Brain microvascular endothelial cell (primary cell): Measurements from ENCODE around the gene SYT12.

ENCODE experiments used
- DNase-seq: peaks from one replicate; pipeline ENCODE4 v3.0.0-alpha.2; 2020
- H3K27ac ChIP-seq: fragments of 250-450 bp; sonication (Bioruptor Pico); 2 replicates; pipeline ENCODE4 v1.5.1; 2020; ENCODE audit warnings: mild to moderate bottlenecking, moderate library complexity
- H3K27me3 ChIP-seq: fragments of 250-450 bp; sonication (Bioruptor Pico); replicated peaks from 2 replicates; pipeline ENCODE4 v1.5.1; 2020; ENCODE audit warnings: mild to moderate bottlenecking
- H3K36me3 ChIP-seq: fragments of 250-450 bp; sonication (Bioruptor Pico); replicated peaks from 2 replicates; pipeline ENCODE4 v1.5.1; 2020; ENCODE audit warnings: mild to moderate bottlenecking
- H3K4me3 ChIP-seq: 2 replicates; pipeline ENCODE4 v1.5.1; 2011; ENCODE audit warnings: low read depth, mild to moderate bottlenecking, control low read depth, low read length, moderate library complexity
- in situ Hi-C: cut with HindIII; loops from 2 replicates; pipeline ENCODE4 v1.10.0; 2017; ENCODE audit warnings: low sequenced_read_pairs, low pct_ligation_motif_present
- TF ChIP-seq, protein P1 (sequence below): IDR thresholded peaks from 2 replicates; pipeline ENCODE4 v1.5.1; 2011; ENCODE audit warnings: low read depth, mild to moderate bottlenecking, moderate library complexity, low read length, control low read depth, inconsistent platforms; ENCODE audit errors: missing control alignments

Gene SYT12

GRCh38 chr11:67079065-67079705 lies 56.3 kb downstream of the SYT12 start:
- Histone ChIP-seq H3K27ac (no peak overlapping the region), H3K4me3 (no peak overlapping the region), H3K36me3 (no peaks in the 10 kb centered on the region), H3K27me3 (no peaks in the 10 kb centered on the region)
- in situ Hi-C loops, result no loop called here
- TF ChIP-seq, protein P1, sequence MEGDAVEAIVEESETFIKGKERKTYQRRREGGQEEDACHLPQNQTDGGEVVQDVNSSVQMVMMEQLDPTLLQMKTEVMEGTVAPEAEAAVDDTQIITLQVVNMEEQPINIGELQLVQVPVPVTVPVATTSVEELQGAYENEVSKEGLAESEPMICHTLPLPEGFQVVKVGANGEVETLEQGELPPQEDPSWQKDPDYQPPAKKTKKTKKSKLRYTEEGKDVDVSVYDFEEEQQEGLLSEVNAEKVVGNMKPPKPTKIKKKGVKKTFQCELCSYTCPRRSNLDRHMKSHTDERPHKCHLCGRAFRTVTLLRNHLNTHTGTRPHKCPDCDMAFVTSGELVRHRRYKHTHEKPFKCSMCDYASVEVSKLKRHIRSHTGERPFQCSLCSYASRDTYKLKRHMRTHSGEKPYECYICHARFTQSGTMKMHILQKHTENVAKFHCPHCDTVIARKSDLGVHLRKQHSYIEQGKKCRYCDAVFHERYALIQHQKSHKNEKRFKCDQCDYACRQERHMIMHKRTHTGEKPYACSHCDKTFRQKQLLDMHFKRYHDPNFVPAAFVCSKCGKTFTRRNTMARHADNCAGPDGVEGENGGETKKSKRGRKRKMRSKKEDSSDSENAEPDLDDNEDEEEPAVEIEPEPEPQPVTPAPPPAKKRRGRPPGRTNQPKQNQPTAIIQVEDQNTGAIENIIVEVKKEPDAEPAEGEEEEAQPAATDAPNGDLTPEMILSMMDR, result no peak
- DNase-seq, result no peak

DNA sequence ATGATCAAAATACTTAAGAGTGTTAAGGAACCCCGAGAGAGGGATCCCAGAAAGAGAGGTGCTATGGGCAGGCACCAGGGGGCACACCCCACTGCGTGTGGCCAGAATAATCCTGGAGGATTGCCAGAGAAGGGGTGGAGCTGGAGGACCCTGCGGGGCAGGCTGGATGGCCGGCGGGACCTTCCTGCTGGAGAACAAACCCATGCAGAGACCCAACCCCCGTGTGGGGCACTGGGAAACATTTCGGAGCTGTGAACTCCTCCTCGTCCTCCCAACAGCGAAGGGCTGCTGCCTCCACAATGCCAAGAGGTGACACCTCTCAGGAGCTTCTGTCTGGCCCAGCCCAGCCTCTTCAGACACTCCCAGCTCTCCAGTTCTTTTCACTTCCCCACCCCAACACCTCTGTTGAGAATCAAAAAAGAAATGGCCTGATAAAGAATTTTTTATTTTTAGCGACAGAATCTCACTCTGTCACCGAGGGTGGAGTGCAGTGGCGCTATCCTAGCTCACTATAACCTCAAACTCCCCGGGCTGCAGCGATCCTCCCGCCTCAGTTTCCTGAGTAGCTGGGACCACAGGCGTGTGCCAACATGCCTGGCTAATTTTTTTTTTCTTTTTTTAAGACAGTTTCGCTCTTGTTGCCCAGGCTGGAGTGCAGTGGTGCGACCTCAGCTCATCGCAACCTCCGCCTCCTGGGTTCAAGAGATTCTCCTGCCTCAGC lies 59.3 kb downstream of the SYT12 start:
- no peak overlapping the region for H3K27ac ChIP-seq
- H3K4me3 ChIP-seq, result no peak overlapping the region

GRCh38 chr11:67083786-67084366 lies 60.9 kb downstream of the SYT12 start:
- TF ChIP-seq, protein P1, result no peak
- in situ Hi-C loops, result no loop called here
- no peaks in the 10 kb centered on the region for H3K36me3 ChIP-seq
- H3K4me3 ChIP-seq, result no peak overlapping the region
- H3K27ac ChIP-seq, result no peak overlapping the region
- no peaks in the 10 kb centered on the region for H3K27me3 ChIP-seq
- DNase-seq, result no peak

More for the DNA sequence above, 59.3 kb downstream of the SYT12 start:
- no peak for DNase-seq
- in situ Hi-C loops, result no loop called here
- Histone ChIP-seq H3K36me3 (no peaks in the 10 kb centered on the region), H3K27me3 (no peaks in the 10 kb centered on the region)
- TF ChIP-seq, protein P1, result peak; percentile 24

DNA sequence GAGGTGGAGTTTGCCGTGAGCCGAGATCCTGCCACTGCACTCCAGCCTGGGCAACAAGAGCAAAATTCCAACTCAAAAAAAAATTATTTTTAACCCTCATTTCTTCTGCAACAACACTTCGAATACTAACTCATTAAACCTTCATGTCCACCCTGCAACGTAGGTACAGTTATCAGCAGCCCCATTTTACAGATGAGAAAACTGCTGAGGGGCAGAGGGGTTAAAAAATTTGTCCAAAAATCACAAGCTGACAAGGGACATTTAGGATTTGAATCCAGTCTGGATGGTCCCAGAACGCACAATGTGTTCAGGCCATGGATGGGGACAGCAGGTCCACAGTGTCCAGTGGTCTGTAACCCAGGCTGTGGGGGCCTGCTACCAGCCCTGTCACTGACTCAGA lies 62.7 kb downstream of the SYT12 start:
- Histone ChIP-seq H3K27ac (no peak overlapping the region), H3K36me3 (no peaks in the 10 kb centered on the region), H3K4me3 (no peak overlapping the region), H3K27me3 (no peaks in the 10 kb centered on the region)
- DNase-seq, result no peak
- TF ChIP-seq, protein P1, result no peak
- in situ Hi-C loops, result no loop called here

DNA sequence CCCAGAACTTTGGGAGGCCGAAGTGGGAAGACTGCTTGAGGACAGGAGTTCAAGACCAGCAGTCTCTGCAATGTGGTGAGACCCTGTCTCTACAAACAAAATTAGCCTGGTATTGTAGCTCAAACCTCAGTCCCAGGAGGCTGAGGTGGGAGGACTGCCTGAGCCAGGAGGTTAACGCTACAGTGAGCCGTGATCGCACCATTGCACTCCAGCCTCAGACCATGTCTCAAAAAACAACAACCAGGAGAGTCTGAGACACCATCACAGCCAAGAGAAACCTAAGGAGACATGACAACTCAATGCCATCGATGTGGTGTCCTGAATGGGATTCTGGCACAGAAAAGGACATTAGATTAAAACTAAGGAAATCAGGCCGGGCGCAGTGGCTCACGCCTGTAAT lies 67.8 kb downstream of the SYT12 start:
- in situ Hi-C loops, result no loop called here
- TF ChIP-seq, protein P1, result no peak
- no peak for DNase-seq
- Histone ChIP-seq H3K27ac (no peak overlapping the region), H3K27me3 (no peaks in the 10 kb centered on the region), H3K4me3 (no peak overlapping the region), H3K36me3 (no peaks in the 10 kb centered on the region)
